Measurements from ENCODE around the gene IVD. TPM values are rescaled to one million over a fixed set of nuclear protein-coding genes. Genes with fewer than 3 reads are reported as not detected.

The IVD gene
- total and polyA plus RNA-seq, 2 of the 4 experiments (the other 2 are of a cell fraction) = 31.7 to 41.1 TPM

- Histone ChIP-seq H3K14ac (replicated peaks; ENCODE audit: low read depth, low read length) (peak overlapping the region; percentile 75), H3K9me1 (ENCODE audit: insufficient read depth, low read length) (peaks cover 10% of the 10 kb centered on the region; the same call in 1 of the 2 replicates), H4K91ac (ENCODE audit: insufficient read depth, low read depth, low read length) (peak overlapping the region; percentile 80), H3K4ac (ENCODE audit: low read depth, low read length) (peak overlapping the region; percentile 78), H3K27me3 (ENCODE audit: control insufficient read depth, insufficient read depth, low read length) (no peaks in the 10 kb centered on the region), H2BK120ac (ENCODE audit: low read depth, low read length) (peak overlapping the region; percentile 85), H3K4me3 (ENCODE audit: insufficient read depth, low read depth, low read length) (no peak overlapping the region), H4K20me1 (ENCODE audit: insufficient read depth, low read length) (no peaks in the 10 kb centered on the region), H4K5ac (ENCODE audit: low read depth, low read length) (0 out of 2 replicates have a peak overlapping the region, but pooled peaks have one; percentile 31), H3K36me3 (ENCODE audit: control insufficient read depth, insufficient read depth, low read length) (no peaks in the 10 kb centered on the region), H3K56ac (ENCODE audit: extremely low read depth, insufficient read depth, low read length) (0 out of 2 replicates have a peak overlapping the region, but pooled peaks have one; percentile 45), H3K79me1 (ENCODE audit: low read depth in 1 of 2, low read length in 2 of 2) (peaks cover 8 to 17% of the 10 kb centered on the region in 2 experiments), H3K18ac (ENCODE audit: low read depth, low read length) (peak overlapping the region; percentile 44; the same call in 1 of the 2 replicates), H2AFZ (replicated peaks; ENCODE audit: low read length, poor library complexity) (no peak overlapping the region), H2BK15ac (ENCODE audit: low read depth, low read length) (peak overlapping the region; percentile 92), H3K4me1 (ENCODE audit: control insufficient read depth, insufficient read depth, low read length) (peaks cover 4% of the 10 kb centered on the region), H3K23ac (ENCODE audit: low read depth, low read length) (no peak overlapping the region), H2AK5ac (ENCODE audit: low read depth, low read length) (peak overlapping the region; percentile 80), H2BK5ac (ENCODE audit: low read depth, low read length, poor library complexity, severe bottlenecking) (peak overlapping the region; percentile 81), H3K9ac (ENCODE audit: low read depth, low read length) (no peak overlapping the region), H3K4me2 (ENCODE audit: low read depth, low read length) (no peak overlapping the region), H4K8ac (ENCODE audit: low read depth in 2 of 2, low read length in 2 of 2) (peak overlapping the region; percentile 60 to 82), H3K9me3 (ENCODE audit: control insufficient read depth, insufficient read depth, low read length) (no peaks in the 10 kb centered on the region), H2BK20ac (ENCODE audit: low read depth, low read length) (peak overlapping the region; percentile 79), H2AK9ac (replicated peaks; ENCODE audit: low read depth, low read length, poor library complexity) (no peak overlapping the region), H3K27ac (ENCODE audit: insufficient read depth, low read length) (peak overlapping the region; percentile 58)
- ATAC-seq (ENCODE audit: low read depth) (no peak), DNase-seq (no peak)
- WGBS, 2 experiments (ENCODE audit: extremely low coverage in 2 of 2, insufficient read length in 1 of 2) = 80% methylated on average over 1 of the region's 4 CpGs; no CpG with 5 or more reads in 1 of the 2 experiments
- TF ChIP-seq MAFK (IDR thresholded peaks at IDR 0.05; ENCODE audit: low read depth, low read length) = no peak
- TF ChIP-seq RCOR1 (IDR thresholded peaks at IDR 0.05; ENCODE audit: insufficient replicate concordance, low read length) = no peak
- TF ChIP-seq, protein P1, sequence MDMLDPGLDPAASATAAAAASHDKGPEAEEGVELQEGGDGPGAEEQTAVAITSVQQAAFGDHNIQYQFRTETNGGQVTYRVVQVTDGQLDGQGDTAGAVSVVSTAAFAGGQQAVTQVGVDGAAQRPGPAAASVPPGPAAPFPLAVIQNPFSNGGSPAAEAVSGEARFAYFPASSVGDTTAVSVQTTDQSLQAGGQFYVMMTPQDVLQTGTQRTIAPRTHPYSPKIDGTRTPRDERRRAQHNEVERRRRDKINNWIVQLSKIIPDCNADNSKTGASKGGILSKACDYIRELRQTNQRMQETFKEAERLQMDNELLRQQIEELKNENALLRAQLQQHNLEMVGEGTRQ (IDR thresholded peaks at IDR 0.05; ENCODE audit: low read depth, low read length) = no peak
- TF ChIP-seq MAZ (IDR thresholded peaks at IDR 0.05; ENCODE audit: borderline replicate concordance, low read depth, low read length) = no peak
- TF ChIP-seq NFE2L2 (IDR thresholded peaks at IDR 0.05; ENCODE audit: low read depth, low read length) = no peak
- no peak for TF ChIP-seq SMC3 (IDR thresholded peaks at IDR 0.05; ENCODE audit: low read depth, low read length)
- TF ChIP-seq MXI1 (IDR thresholded peaks at IDR 0.05; ENCODE audit: borderline replicate concordance, low read depth, low read length) = no peak
- no peak for TF ChIP-seq POLR2A (IDR thresholded peaks at IDR 0.05; ENCODE audit: low read depth, low read length)
- no peak for TF ChIP-seq CEBPB (IDR thresholded peaks at IDR 0.05; ENCODE audit: low read depth, low read length)
- TF ChIP-seq RAD21 (IDR thresholded peaks at IDR 0.05; ENCODE audit: low read length) = no peak
- no peak for TF ChIP-seq CHD1 (IDR thresholded peaks at IDR 0.05; ENCODE audit: low read depth, low read length)
- TF ChIP-seq FOS (IDR thresholded peaks at IDR 0.05; ENCODE audit: low read depth, low read length) = no peak
- ChIA-PET CTCF (interaction anchor here (1.2 kb wide), 1 partner anchor 11 kb away, joined by 3 read pairs; no protein-coding TSS in a partner anchor), POLR2A (ENCODE audit: unreplicated experiment) (interaction anchor here (0.6 to 1.3 kb wide), 2 partner anchors 26 to 38 kb away, joined by 3 read pairs; partner anchors contain the start of genes CCDC9B and IVD)
- intact Hi-C loops (cut with micrococcal nuclease) = no loop called here
- in situ Hi-C loops (cut with MboI; ENCODE audit: low sequenced_read_pairs) = no loop called here
- dilution Hi-C loops (cut with HindIII; ENCODE audit: low sequenced_read_pairs, unreplicated experiment) = no loop called here
- no TSS peak for BruUV-seq (replicated peaks)
Measured at GRCh38 chr15:40379374-40379773, 26.2 kb upstream of the IVD start.

All from IMR-90 (cell line).